SU-DHL-6 (cell line): Measurements from ENCODE around the gene CDK14.

Experiments
- H2AFZ ChIP-seq: fragments of 200-600 bp; sonication (generic); 2 replicates; pipeline ENCODE4 v1.6.1; 2014; ENCODE audit warnings: low read depth, mild to moderate bottlenecking, moderate library complexity, mixed read lengths, antibody characterized with exemption, low read length; ENCODE audit not compliant: severe bottlenecking
- H3F3A ChIP-seq: fragments of 200-600 bp; shearing (Covaris generic); 2 replicates; pipeline ENCODE4 v1.6.0; 2016; ENCODE audit warnings: antibody characterized with exemption, mild to moderate bottlenecking; ENCODE audit not compliant: insufficient read depth
- H3K27ac ChIP-seq: fragments of 200-600 bp; sonication (generic); 2 replicates; pipeline ENCODE4 v1.5.1; 2016; ENCODE audit warnings: low read depth, mild to moderate bottlenecking, low read length, moderate library complexity, mixed read lengths
- H3K27me3 ChIP-seq: fragments of 200-600 bp; sonication (generic), shearing (Covaris generic); 2 replicates; pipeline ENCODE4 v1.6.0; 2014; ENCODE audit warnings: mild to moderate bottlenecking, low read length
- H3K36me3 ChIP-seq: fragments of 200-600 bp; sonication (generic); 2 replicates; pipeline ENCODE4 v1.6.1; 2014; ENCODE audit warnings: mild to moderate bottlenecking, low read length, mixed read lengths
- H3K4me2 ChIP-seq: fragments of 300-600, 200-600 bp; shearing (Covaris generic), sonication (generic); 2 replicates; pipeline ENCODE4 v1.6.0; 2014; ENCODE audit warnings: low read length, low read depth, mild to moderate bottlenecking; ENCODE audit not compliant: poor library complexity, severe bottlenecking
- H3K4me3 ChIP-seq: fragments of 200-600 bp; sonication (generic); 2 replicates; pipeline ENCODE4 v1.5.1; 2014; ENCODE audit warnings: antibody characterized with exemption, low read length, mild to moderate bottlenecking, mixed read lengths; ENCODE audit not compliant: insufficient read depth, poor library complexity, severe bottlenecking
- H3K79me2 ChIP-seq: fragments of 200-600 bp; sonication (generic); 2 replicates; pipeline ENCODE4 v1.6.1; 2014; ENCODE audit warnings: mild to moderate bottlenecking, low read length, moderate library complexity; ENCODE audit not compliant: insufficient read depth
- H3K9ac ChIP-seq: fragments of 200-600 bp; sonication (generic); 2 replicates; pipeline ENCODE4 v1.7.0; 2014; ENCODE audit warnings: mild to moderate bottlenecking, low read length
- H3K9me2 ChIP-seq: fragments of 200-600 bp; sonication (generic); replicated peaks from 2 replicates; pipeline ENCODE4 v1.6.1; 2014; ENCODE audit warnings: low read length; ENCODE audit not compliant: insufficient read depth
- H3K9me3 ChIP-seq: fragments of 200-600 bp; sonication (generic); 2 replicates; pipeline ENCODE4 v1.6.1; 2014; ENCODE audit warnings: low read length, mixed read lengths; ENCODE audit not compliant: insufficient read depth
- H4K20me1 ChIP-seq: fragments of 200-600 bp; sonication (generic); 2 replicates; pipeline ENCODE4 v1.6.1; 2014; ENCODE audit warnings: low read depth, mild to moderate bottlenecking, antibody characterized with exemption, low read length, moderate library complexity, mixed read lengths
- CTCF ChIP-seq: fragments of 200-600 bp; sonication (generic); IDR thresholded peaks from one replicate; pipeline ENCODE4 v1.5.1; 2017; ENCODE audit warnings: antibody characterized with exemption, mild to moderate bottlenecking, low read length, moderate library complexity; ENCODE audit not compliant: insufficient read depth, poor library complexity, severe bottlenecking
- EZH2phosphoT487 ChIP-seq: fragments of 200-600 bp; sonication (generic), shearing (Covaris generic); conservative IDR thresholded peaks from 2 replicates; pipeline ENCODE4 v1.6.1; 2018; ENCODE audit warnings: mild to moderate bottlenecking, antibody characterized with exemption, low read length, moderate library complexity, mixed read lengths

Gene CDK14

GRCh38 chr7:90568213-90568612 is 27.9 kb upstream of the CDK14 start:
- Histone ChIP-seq H3K27ac (no peak overlapping the region), H3K36me3 (no peaks in the 10 kb centered on the region), H3K4me2 (no peak overlapping the region), H4K20me1 (no peaks in the 10 kb centered on the region), H3F3A (no peaks in the 10 kb centered on the region), H2AFZ (no peak overlapping the region), H3K27me3 (peaks cover 4% of the 10 kb centered on the region; the same call in 1 of the 2 replicates), H3K79me2 (no peaks in the 10 kb centered on the region), H3K9me3 (no peaks in the 10 kb centered on the region), H3K9ac (no peak overlapping the region), H3K4me3 (no peak overlapping the region), H3K9me2 (no peaks in the 10 kb centered on the region)
- TF ChIP-seq CTCF (no peak), EZH2phosphoT487 (no peak)

- Histone ChIP-seq H3K9ac (no peak overlapping the region), H3K27me3 (no peaks in the 10 kb centered on the region), H3K4me3 (no peak overlapping the region), H3K4me2 (no peak overlapping the region), H3K36me3 (no peaks in the 10 kb centered on the region), H3K27ac (no peak overlapping the region), H3K79me2 (no peaks in the 10 kb centered on the region), H2AFZ (no peak overlapping the region), H3F3A (no peaks in the 10 kb centered on the region), H3K9me2 (no peaks in the 10 kb centered on the region), H4K20me1 (no peaks in the 10 kb centered on the region), H3K9me3 (no peaks in the 10 kb centered on the region)
- TF ChIP-seq EZH2phosphoT487 (no peak), CTCF (no peak)
Measured at GRCh38 chr7:90569368-90569767, 26.8 kb upstream of the CDK14 start.

GRCh38 chr7:90570373-90570959 is 25.7 kb upstream of the CDK14 start:
- H3K36me3 ChIP-seq, result no peaks in the 10 kb centered on the region
- no peak overlapping the region for H2AFZ ChIP-seq
- no peak for TF ChIP-seq EZH2phosphoT487
- no peak for TF ChIP-seq CTCF
- no peaks in the 10 kb centered on the region for H3K9me3 ChIP-seq
- H3K9ac ChIP-seq, result no peak overlapping the region
- H4K20me1 ChIP-seq, result no peaks in the 10 kb centered on the region
- H3F3A ChIP-seq, result no peaks in the 10 kb centered on the region
- H3K4me2 ChIP-seq, result no peak overlapping the region
- H3K27me3 ChIP-seq, result no peaks in the 10 kb centered on the region
- H3K27ac ChIP-seq, result no peak overlapping the region
- no peaks in the 10 kb centered on the region for H3K79me2 ChIP-seq
- no peaks in the 10 kb centered on the region for H3K9me2 ChIP-seq
- H3K4me3 ChIP-seq, result no peak overlapping the region
